ENCODE data around the gene REXO1.
"Not testable (repeated sequence)": the region's sequence is repeated elsewhere in the genome, so short reads cannot be mapped to it uniquely, and the experiment has no call there.

Gene REXO1, protein sequence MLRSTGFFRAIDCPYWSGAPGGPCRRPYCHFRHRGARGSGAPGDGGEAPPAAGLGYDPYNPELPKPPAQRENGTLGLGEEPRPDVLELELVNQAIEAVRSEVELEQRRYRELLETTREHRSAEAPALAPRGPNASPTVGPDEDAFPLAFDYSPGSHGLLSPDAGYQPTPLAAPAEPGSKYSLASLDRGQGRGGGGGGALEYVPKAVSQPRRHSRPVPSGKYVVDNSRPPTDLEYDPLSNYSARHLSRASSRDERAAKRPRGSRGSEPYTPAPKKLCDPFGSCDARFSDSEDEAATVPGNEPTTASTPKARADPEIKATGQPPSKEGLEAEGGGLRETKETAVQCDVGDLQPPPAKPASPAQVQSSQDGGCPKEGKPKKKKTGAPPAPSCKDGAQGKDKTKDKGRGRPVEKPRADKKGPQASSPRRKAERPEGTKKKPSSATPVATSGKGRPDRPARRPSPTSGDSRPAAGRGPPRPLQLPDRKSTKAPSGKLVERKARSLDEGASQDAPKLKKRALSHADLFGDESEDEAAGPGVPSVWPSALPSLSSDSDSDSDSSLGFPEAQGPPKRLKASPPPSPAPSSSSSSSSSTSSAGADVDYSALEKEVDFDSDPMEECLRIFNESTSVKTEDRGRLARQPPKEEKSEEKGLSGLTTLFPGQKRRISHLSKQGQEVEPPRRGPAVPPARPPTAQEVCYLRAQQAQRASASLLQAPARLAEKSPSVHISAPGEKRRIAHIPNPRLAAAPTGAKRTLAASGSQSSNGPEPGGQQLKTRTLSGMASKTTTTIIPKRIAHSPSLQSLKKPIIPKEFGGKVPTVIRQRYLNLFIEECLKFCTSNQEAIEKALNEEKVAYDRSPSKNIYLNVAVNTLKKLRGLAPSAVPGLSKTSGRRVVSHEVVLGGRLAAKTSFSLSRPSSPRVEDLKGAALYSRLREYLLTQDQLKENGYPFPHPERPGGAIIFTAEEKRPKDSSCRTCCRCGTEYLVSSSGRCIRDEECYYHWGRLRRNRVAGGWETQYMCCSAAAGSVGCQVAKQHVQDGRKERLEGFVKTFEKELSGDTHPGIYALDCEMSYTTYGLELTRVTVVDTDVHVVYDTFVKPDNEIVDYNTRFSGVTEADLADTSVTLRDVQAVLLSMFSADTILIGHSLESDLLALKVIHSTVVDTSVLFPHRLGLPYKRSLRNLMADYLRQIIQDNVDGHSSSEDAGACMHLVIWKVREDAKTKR

DNA sequence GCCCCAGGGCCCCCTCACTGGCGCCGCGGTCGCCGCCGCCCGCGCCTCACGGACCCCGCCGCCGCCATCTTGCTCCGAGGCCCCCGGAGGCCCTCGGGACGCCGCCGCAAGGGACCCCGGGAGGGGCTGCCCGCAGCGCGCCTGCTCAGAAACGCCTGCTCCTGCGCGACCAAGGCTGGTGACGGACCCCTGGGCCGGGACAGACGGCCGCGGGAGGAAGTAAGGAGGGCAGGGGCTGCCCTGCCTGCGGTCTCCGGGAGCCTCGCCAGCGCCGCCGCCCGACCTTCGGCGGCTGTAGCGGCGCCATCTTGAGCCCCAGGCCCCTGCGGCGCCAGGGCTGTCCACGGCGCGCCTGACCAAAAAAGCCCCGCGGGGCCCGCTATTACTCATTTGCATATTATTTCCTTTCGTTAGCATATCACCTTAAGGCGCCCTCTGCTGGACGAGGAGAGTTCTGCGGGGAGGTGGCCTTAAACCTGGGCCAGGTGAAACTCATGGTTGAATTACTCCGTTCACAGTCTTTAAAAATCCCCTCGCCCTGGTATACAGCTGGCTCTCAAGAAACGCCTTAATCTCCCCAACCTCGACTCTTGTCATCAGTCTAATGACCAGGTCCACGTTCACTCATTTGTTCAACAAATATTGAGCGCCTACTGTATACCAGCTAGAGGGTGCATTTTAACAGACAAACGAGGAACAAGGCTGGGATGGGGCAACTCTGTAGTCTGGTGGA, at the start of gene REXO1:
REXO1 (minus strand) TSS at position 85 of the 733 bp plus-strand sequence. CDS start 125 bp downstream, outside the sequence.
- peak; percentile 97 for DNase-seq

DNA sequence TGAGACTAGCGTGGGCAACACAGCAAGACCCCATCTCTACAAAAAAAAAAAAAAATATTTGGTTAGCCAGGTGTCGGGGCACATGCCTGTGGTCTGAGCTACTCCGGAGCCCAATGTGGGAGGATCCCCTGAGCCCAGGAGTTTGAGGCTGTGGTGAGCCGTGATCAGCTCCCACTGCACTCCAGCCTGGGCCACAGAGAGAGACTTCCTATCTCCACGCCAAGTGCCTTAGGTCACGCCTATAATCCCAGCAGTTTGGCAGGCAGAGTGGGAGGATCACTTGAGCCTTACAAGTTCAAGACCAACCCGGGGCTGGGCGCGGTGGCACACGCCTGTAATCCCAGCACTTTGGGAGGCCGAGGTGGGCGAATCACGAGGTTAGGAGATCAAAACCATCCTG, 48.2 kb upstream of the REXO1 start:
- DNase-seq: no peak

GRCh38 chr19:1893791-1894190, 45.5 kb upstream of the REXO1 start:
- no peak for DNase-seq

DNA sequence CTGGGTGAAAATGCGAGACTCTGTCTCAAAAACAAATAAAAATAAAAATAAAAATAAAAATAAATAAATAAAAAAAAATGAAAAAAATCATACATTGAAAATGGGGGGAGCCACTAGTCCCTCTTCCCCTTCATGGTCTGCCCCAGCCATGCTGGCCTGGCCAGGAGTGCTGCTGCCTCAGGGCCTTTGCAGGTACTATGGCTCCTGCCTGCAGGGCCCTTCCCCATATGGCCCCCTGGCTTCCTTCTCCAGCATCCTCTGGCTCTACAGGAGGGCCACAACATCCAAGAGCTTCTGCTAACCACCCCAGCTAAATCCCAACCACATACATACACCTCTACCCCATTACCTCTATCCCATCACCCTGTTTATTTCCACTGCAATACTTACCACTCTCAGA, 41.6 kb upstream of the REXO1 start:
- DNase-seq: no peak

GRCh38 chr19:1888385-1888784, 40.1 kb upstream of the REXO1 start:
- no peak for DNase-seq

DNA sequence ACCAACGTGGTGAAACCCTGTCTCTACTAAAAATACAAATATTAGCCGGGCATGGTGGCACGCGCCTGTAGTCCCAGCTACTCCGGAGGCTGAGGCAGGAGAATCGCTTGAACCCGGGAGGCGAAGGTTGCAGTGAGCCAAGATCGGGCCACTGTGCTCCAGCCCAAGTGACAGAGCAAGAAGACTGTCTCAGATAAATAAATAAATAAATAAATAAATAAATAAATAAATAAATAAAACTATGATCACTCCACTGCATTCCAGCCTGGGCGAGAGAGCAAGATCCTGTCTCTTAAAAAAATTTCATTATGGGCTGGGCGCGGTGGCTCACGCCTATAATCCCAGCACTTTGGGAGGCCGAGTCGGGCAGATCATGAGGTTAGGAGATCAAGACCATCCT, 38.1 kb upstream of the REXO1 start:
- DNase-seq: not testable (repeated sequence)

- DNase-seq: peak; percentile 91
These were observed 37.3 kb upstream of the REXO1 start, which contains the start of gene ABHD17A for GRCh38 chr19:1885398-1886119. Gene ABHD17A (minus strand): TSS chr19:1885496. CDS start chr19:1881566, 3,930 bp downstream.

- no peak for DNase-seq
These were observed 36.5 kb upstream of the REXO1 start for GRCh38 chr19:1884719-1885334.

GRCh38 chr19:1884291-1884718, 36.0 kb upstream of the REXO1 start:
- peak; percentile 58 for DNase-seq

DNA sequence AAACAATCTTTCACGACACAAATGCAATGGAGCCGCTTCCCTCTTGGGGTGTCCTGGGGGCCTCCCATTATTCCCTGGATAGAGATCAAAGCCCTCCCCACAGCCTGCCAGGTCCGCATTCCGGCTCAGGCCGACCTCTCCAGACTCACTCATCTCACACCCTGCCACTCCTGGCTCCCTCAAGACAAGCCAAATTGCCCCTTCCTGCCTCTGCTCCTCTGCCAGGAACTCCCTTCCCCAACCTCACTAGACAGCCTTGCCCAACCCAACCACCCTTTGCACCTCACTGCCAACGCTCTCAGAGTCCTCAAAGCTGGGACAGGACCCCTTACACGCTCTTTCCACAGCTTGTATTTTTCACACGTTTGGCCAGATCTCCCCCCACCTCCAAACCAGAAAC, 35.5 kb upstream of the REXO1 start:
- DNase-seq: no peak

DNA sequence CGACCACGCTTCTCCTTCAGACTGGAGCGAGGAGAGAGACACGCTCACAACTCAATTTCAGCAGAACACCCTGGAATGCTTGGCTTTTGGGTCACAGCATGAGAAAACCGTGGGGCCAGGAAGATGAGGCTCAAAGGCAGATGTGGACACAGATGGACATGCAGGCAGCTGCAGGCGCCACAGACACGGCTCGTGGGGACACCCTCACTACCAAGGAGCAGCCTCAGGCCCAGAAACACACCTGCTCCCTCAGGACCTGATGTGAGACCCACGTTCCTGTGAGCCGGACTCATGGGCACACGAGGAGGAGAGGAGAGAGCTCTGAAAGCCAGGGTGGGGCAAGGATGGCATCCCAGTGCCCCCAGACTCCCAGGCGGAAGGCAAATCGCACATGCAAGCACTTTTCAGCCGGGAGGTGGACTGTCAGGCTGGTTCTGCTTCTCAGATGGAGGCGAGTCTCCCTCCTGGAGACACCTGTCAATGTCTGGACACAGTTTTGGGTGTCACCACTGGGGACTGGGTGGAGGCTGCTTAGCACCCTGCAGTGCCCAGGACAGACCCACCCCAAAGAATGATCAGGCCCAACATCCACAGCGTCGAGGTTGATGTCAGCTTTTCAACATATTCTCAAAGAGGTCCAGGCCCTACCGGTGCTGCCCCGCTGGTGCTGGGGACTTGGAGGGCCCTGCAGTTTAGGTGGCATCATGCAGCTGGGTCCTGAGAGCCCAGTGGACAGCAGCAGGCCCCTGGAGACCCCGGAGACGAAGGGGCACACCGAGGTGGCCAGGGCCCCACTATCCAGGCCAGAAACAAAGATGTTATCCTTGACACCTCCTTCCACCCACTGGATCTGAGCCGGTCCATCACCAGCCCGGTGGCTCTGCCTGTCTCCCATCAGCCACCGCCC, 34.8 kb upstream of the REXO1 start:
- no peak for DNase-seq

DNA sequence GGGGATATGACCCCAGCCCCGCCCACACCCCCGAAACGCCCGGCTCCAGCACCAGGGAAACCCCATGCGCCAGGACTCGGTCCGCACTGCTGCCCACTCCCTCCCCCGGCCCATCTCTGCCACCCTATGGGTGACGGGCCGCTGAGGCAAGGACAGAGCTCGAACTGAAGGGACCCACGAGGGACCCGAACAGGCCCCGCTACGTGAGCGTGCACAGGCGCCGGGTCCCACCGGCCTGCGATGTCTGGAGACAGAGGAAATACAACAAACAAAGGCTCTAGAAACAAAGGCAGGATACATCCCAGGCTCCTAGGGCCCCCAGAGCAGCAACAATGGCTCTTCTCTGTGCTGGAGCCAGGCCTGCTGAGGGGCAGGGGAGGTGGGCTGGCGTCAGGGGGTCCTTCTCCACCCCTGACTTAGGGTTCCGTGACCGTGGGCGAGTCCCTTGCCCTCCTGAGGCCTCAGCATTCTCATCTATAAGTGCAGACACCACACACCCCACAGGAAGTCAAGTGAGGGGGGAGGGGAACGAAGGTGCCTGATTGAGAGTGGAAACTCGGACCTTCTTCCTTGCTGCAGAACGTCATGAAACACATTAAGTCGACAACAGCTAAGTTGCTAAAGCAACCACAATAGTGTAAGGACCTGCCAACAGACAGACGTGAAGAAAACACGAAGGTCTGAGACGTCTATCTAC, 34.0 kb upstream of the REXO1 start:
- peak; percentile 90 for DNase-seq

DNA sequence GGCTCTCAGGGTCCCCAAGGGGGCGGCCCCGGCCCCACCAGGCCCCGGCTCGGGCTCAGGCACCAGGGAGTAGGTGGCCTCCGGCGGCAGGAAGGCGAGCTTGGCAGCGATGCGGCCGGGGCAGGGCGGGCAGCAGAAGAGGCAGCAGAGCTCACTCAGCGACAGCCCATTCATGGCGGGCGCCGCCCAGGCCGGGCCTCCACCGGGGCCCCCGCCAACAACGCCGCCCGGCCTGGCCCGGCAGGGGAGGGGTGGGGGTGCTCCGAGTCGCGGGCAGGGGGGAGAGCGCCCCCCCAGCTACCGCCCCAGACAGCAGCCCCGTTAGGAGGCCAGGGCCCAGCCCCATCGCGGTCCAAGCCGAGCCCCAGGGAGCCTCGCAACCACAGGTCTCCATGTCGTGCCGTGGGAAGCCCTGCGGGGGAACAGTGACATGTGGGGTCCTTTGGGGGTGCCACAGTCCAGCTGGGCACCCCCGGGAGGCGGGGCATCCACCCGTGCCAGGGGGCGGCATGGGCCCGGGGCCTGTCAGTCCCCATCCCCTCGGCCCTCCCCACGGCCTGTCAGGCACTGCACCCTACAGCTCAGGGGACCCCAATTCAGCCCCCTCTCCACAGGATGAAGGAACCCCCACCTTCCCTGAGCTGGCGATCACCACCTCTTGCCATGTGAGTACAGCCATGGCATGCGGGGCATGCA, 33.3 kb upstream of the REXO1 start:
- not testable (repeated sequence) for DNase-seq

- no peak for DNase-seq
These were observed 32.5 kb upstream of the REXO1 start for GRCh38 chr19:1880611-1881392.

DNA sequence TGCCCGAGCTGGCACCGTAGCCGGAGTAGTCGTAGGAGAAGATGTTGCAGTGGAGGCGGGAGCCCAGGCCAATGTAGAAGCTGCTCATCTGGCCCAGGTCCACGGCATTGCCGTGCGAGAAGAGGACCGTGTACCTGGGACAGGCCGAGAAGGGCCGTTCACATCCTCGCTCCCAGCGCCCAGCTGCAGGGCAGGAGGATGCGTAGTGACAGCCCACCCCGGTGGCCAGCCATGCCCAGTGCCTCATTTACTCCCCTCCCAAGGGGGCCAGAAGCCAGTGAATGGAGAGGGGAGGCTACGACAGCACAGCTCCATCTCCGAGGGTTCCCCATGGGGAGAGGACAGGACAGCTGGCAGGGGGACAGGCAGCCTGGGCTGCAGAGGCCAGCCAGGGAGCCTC, 31.7 kb upstream of the REXO1 start:
- DNase-seq: not testable (repeated sequence)

DNA sequence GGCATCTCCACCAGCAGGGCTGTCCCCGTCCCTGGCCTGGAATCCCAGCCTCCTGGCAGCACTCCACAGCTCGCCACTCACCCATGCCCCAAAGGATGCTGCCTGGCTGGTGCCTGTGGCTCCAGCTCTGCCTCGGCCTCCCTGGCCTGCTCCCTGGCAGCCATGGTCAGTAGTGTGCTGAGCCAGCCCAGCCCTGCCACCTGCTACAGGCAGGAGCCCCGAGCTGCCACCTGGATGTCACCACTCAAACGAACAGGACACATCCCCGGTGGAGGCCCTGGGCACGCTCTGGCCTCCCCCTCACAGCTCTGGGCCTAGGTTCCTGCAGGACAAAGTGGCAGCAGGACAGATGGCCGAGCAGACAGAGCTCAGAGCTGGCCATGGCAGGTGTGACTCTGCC, 30.3 kb upstream of the REXO1 start:
- not testable (repeated sequence) for DNase-seq

- not testable (repeated sequence) for DNase-seq
These were observed 29.0 kb upstream of the REXO1 start for GRCh38 chr19:1877280-1877660.

Data from CD4-positive, alpha-beta T cell treated with Interleukin-4 for 4 hours (primary cell).